GM19328 (cell line): ENCODE data around the gene PLCL1.

Experiments used
- ATAC-seq: cut with Tn5 transposase; IDR thresholded peaks from one replicate; pipeline ENCODE4 v1.9.1; 2021; ENCODE audit warnings: mild to moderate bottlenecking, moderate library complexity; ENCODE audit not compliant: unreplicated experiment

PLCL1 gene

DNA sequence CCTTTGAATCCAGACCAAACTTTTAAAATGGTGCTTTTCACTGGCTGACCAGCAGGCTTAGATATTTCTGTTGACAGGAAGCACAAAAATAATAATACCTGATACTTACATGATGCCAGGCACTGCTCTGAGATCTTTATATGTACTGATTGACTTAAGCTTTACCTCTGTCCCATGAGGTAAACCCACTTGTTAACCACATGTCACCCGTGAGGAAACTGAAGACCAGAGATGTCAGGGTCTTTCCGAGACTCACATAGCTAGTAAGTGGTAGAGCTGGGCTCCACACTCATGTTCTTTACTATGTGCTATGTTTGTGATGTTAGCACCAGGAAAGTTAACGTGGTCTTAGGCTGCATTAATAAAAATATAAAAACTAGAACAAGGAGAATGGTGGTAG, 297.7 kb downstream of the PLCL1 start:
- no peak for ATAC-seq

DNA sequence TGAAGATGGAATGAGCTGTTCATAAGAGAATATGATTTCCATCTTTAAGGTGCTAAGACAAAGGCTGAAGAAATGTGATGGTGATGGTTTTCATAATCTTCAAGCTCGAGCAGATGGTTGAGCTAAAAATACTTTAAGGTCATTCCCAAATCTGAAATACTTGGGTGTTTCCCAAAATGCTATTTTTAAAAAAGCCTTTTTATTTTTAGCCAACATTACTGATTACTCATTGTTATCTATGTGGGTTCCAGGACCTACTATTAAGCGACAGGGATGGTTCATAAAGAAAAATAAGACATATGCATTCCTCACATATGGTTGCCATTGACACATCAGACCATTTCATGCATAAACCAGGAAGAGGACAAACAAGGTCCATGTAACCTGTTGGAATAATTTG, 298.5 kb downstream of the PLCL1 start:
- ATAC-seq = no peak

DNA sequence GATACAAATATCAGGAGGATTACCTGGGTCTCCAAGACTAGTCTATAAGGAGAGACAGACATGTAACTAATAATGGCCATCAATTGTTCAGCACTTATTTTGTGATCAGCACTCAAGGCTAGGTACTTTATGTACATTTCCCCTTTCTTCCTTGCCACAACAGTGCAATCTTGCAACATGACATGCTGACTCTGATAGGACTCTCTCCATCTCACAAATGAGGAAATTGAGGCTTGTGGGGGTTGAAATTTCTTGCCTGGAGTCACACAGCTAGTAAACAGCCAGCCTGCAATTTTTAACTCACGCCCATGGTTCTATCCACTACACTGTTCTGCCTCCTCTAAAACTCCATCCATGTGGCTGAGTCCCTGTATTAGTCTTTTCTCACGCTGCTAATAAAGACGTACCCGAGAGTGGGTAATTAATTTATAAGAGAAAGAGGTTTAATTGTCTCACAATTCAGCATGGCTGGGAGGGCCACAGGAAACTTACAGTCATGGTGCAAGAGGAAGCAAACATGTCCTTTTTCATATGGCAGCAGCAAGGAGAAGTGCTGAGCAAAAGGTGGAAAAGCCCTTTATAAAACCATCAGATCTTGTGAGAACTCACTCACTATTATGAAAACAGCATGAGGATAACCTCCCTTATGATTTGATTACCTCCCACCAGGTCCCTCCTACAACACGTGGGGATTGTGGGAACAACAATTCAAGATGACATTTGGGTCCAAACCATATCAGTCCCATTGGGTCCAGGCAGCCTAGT, 302.4 kb downstream of the PLCL1 start:
- no peak for ATAC-seq

DNA sequence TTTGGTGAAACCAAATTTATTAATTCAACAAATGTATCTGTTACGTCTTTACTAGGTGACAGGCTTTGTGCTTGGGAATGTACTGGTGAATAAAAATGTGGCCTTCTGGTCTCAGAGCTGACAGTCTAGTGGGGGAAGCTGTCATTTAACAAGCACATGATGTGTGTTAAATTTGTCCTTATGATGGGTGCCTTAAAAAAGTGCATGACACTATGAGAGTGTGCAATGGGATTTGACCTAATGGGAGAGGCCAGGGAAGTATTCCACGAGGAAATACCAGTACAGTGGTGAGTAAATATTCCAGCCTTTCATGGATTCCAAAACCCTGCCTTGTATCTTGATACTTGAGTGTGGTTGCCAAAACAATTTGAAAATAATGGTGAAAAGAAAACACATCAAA, 308.9 kb downstream of the PLCL1 start:
- no peak for ATAC-seq

DNA sequence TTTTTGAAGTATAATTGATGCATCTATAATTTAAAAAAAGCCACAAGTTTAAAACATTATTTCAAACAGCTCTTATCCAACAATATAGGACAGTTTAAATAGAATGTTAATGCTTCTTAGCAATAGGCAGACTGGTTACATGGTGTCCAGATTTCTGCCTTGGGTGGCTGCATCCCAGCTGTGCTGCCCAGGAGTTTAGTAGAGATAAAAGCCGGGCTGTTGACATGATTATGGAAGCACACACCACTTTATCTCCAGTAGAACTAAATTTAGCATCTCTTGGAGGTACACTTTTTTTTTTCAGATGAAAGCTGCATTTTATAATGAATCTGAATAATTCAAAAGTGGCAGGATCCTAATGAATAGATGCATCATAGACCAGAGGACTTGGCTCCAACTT, 309.7 kb downstream of the PLCL1 start:
- no peak for ATAC-seq

DNA sequence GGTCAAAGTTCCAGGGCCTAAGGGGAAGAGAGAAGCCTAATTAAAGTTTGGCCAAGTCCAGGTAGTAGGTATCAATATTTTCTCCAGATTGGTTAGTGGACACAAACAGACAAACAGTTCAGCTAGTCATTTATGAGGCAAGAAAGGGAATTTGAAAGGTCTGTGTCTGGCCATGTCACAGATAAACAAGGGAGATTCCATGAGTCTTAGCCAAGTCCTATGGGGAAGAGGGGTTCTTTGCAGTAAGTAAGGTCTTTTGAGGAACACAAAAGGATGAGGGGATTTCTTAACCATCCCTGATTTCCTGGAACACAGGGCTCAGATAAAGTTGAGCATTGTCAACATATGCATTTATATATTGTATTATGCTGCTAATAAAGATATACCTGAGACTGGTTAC, 310.8 kb downstream of the PLCL1 start:
- ATAC-seq = no peak

DNA sequence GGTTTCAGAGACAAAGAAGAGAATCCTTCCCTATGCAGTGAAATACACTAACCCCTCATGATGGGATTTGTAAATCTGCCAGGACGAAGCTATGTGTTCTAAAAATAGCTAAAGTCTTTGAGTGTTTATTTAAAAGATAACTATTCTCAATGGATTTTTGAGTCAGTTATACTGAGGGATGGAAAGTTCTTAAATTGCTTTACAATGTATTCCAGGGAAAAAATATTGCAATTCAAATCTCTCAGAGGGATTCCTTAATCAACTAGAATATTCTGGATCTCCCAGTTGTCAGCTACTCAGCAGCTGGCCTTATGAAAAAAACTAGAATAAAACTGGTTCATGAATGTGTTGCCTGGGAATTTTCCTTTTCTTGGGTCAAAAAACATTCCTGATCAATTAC, 312.4 kb downstream of the PLCL1 start:
- ATAC-seq = no peak

DNA sequence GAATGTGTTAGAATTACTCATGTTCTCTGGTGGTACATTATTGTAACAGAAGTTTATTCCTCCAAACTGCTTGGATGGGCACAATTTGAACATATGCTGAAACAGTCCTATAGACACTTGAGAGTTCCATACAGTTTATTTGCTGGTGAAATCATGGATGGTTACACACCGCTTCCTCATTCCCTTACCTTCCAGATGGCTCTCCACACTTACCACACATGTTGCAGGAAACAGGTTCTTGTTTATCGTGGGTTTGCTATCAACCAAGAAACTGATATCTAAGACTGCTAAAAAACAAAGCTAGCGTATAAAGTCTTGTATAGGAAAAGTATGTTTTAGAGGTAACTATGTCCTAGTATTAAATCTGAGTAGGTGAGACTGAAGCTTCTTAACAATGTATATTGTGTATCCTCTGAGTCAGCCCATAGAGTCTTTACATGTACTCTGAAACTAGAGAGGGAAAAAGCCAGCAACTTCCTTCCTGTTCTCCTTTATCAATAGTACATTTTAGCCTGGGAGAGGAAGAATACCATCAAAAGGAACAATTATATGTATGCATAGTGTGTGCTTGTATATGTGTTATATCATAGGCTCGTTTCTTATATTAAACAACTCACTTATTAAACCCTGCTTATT, 313.1 kb downstream of the PLCL1 start:
- no peak for ATAC-seq

DNA sequence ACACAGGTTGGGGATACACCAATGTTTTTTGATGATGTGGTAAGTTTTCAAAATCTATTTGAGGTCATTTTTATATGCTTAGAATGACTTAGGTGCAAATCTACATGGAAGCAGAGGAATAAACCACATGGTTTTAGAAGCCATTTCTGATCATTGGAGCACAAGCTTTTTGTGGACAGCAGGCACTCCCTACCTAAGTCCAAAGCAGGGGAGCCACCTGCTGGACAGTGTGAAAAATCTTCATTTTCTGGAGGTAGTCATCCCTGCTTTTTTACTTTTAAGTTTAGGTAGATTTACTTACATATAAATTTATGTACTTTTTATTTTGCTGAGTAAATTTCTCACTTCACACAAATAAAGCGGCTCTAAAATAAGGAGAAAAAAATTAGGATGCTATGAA, 323.2 kb downstream of the PLCL1 start:
- no peak for ATAC-seq

DNA sequence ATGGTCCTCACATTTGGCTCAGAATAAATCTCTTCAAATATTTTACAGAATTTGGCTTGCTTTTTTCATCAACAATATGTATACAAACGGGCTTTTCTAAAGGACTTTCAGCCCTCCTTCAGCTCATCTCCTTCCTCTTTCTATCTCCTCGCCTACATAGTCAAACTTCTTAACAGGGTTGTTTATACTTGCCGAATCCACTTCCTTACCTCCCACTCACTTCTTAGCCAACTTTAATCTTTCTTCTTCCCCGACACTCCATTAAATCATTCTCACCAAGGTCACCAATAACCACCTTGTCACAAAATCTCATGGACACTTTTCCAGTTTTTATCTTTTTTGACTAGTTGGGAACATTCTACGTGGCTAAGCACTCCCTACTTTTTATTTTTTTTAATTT, 325.2 kb downstream of the PLCL1 start:
- no peak for ATAC-seq

DNA sequence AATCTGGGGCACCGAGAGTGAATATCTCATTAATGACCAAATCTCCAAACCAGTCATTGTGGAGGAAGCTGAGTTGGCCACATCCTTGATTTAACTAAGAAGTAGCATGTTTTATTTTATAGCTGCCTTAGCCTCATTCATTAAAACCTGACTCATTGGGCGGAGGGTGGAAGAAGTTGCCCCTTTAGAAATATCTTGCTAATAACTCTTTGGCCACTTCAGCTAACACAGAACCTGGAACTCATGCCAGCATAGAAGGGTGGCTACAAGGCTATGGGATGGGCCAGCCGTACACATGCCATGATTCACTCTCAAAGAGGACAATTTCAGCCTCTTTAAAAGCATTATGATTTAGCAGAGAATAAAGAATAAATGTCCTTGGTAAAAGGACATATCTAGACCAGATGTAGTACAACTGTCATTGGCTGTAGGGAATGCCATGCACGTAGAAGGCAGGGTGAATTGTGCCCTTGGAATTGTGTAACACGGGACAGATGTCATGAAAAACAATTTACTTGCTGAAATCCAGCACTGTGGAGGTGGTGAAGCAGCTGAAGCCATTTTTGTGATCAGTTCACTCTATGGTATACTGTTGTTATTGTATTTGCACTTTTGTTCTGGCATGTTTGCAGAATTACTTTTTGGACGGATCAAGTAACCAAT, 330.0 kb downstream of the PLCL1 start:
- no peak for ATAC-seq

DNA sequence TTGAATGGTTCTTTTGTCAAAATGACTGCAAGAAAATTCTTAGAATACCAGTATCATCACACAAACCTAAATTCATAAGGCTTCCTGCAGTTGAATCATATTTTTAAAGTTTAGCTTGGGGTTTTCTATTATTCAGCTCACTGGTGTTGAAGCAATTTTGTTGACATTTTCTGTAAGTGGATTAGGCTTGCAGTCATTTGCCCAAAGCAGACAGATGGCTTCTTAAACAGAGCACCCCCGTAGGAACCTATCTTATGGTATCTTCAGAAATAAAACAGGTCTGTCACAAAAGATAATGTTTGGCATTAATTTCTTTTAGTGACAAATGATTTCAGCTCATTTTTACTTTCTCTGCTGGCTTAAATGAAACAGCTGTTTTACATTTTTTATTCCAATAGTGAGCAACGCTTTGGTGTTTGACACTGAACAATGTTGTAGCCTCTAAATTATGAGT, 331.1 kb downstream of the PLCL1 start:
- no peak for ATAC-seq

DNA sequence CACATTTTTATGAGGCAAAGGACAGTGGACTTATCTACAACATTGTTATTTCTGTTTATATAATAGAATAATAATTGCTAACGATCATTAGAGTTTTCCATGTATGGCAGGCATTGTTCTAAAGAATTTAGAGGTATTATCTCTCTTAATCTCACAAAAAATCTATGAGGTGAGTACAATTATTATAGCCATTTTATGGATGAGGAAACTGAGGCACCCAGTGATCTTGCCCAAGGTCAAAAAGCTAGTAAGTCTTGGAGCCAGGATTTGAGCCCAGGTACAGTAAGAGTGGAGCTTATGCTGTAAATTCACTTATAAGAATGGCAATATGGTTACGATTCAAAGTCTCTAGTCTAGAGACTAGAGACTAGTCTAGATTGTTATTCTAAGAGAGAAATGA, 331.7 kb downstream of the PLCL1 start:
- no peak for ATAC-seq

DNA sequence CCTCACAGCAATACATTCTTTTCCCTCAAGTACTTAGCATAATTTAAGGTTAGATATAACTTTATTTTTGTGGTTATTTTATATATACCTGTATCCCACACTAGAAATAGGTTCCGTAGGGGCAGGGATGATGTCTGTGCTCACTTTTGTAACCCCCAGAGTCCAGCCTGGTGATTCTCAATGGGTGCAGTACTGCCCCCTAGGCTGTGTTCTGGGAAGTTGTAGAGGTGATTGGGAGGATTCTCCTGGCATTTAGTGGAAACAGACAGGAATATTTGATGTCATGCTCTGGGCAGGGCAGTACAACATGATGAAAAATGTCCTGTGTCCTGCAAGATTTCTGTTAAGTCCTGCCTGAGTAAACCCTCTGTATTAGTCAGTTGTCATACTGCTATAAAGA, 333.3 kb downstream of the PLCL1 start:
- ATAC-seq = no peak

DNA sequence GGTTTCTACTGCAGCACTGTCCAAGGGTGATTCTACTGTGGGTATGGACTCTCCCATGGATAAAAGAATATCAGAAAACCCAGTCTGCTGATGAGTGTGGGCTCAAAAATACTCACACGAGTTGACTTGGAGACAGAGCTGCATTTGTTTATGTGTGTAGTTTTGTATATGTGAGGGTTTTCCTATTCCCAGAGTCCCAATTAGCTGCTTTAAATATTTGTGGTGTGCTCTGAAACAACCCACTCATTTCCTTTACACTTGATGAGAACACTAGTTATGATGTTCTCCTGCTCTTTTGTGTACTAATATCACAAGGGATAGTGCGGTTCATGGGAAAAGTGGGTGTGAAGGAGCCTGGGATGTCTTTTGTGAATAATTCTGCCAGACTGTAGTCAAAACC, 337.3 kb downstream of the PLCL1 start:
- ATAC-seq = no peak

DNA sequence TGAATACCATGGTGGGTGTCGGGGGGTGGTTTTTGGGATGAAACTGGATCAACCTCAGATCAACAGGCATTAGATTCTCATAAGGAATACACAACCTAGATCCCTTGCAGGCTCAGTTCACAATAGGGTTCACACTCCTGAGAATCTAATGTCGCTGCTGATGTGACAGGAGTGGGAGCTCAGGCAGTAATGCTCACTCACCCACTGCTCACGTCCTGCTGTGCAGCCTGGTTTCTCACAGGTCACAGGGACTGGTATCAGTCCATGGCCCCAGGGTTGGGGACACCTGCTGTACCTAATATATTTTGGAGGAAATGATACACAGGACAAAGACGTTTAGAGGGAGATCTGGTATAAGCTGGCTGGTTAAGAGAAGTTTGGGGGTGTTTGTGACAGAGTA, 338.8 kb downstream of the PLCL1 start:
- no peak for ATAC-seq

DNA sequence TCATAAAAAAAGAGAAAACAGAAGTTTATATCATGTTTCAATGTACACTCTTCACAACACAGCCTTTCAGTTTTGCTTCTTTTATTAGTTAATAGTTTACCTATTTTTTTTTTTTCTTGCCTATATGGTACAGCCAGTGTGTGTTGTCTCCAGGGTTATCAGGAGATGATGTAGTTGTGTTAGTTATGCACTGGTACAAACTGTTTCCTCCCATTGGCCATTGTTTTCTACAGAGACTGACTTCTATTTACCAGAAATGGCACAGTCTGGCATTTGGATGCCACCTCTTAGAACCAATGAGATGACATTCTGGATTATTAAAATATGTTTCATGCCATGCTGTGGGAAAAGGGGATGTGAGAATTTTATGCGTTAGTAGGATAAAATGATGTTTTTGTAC, 339.4 kb downstream of the PLCL1 start:
- no peak for ATAC-seq

DNA sequence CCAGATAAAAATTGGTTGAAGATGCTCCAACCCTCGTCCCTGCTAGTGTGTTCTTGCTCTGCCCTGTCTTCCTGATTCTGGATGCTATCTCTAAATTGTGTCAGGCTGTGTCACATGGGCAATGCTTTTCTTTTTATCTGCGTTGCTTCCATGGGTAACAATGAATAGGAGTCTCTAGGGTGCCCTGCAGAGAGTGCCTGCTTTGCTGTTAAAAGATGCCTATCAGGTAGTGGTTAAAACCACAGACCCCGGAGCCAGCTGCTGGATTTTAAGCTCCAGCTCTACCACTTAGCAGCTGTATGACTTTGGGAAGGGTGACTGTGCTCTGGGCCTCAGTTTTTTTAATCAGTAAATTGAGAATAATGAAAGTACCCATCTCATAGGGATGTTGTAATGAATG, 340.3 kb downstream of the PLCL1 start:
- ATAC-seq = no peak

DNA sequence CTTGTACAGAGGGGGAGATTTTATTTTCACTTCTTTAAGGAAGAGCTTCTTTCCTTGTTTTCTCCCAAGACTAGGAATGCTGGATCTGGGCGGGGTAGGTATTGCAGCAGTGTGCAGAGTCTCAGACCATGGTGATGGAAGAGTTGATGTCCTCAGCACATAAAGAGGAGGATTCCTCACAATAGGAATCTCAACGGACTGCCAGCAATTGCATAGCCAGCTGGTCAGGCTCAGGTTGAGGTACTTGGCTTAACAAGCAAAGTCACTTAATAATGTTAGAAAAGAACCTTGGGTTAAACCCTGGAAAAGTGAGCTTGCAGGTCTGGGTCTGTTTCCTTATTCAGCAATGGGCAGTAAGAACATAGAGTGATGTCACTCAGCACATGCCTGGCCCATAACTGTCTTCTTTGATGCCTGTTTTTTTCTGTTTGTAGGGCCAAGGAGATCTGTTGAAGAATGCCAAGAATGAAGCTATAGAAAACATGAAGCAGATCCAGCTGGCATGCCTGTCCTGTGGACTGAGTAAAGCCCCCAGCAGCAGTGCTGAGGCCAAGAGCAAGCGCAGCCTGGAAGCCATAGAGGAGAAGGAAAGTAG, 342.1 kb downstream of the PLCL1 start:
- ATAC-seq = no peak

DNA sequence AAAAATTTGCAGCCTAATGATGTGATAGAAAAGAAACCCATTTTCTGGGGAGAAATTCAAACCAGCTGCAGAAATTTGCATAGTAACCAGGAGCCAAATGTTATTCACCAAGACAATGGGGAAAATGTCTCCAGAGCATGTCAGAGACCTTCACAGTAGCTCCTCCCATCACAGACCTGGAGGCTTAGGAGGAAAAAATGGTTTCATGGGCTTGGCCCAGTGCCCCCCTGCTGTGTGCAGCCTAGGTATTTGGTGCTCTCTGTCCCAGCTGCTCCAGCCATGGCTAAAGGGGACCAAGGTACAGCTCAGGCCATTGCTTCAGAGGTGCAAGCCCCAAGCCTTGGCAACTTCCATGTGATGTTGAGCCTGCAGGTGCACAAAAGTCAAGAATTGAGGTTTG, 352.9 kb downstream of the PLCL1 start:
- no peak for ATAC-seq

DNA sequence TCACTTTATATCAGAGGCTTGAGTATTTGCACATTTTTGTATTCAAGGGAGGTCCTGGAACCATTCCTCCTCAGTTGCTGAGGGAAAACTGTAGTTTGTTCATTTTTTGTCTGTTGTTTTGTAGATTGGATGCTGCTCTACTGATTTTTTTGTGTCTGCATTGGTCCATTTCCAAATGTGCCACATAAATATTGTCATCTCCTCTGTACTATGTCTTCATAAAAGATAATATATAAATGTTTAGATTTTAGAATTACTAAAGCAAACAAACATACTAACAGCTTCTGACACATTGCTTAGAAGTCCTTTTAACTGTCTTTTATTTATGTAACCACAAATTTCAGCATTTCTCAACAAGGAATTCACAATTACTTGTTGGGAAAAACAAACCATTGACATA, 356.8 kb downstream of the PLCL1 start:
- ATAC-seq = no peak

DNA sequence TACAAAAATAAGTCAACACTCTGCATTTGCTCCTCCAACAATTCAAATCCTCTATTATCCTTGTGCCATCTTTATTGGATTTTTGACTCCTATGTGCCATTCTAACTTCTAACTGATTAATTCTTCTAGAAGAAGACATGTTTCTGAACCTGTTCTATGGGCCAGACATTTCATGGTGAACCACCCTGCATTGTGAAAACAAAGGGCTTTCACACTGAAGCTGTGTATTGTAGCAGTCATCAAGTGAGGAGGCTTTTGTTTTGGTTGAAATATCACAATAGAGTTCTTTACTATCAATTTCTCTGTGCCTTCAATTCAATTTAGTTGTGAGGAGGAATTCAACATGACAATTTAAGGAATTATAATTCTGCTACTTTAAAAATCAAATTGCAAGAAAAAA, 357.9 kb downstream of the PLCL1 start:
- no peak for ATAC-seq
